ENCODE data around the gene CRYBG3. TPM values are rescaled to one million over a fixed set of nuclear protein-coding genes. Genes with fewer than 3 reads are reported as not detected.
"Not testable (repeated sequence)": the region's sequence is repeated elsewhere in the genome, so short reads cannot be mapped to it uniquely, and the experiment has no call there.

The CRYBG3 gene
- total and polyA plus RNA-seq, 2 donors from 2014 or later = 3.1 to 20.7 TPM

GRCh38 chr3:97829198-97829597 lies 7.4 kb downstream of the CRYBG3 start:
- DNase-seq (no peak), FAIRE-seq (no peak)
- Histone ChIP-seq H3K9me3 (ENCODE audit: control insufficient read depth in 2 of 3, insufficient read depth in 1 of 3, low read length in 3 of 3) (no peaks in the 10 kb centered on the region), H3K9ac (ENCODE audit: low read length in 3 of 3) (no peak overlapping the region), H3K27me3 (ENCODE audit: control insufficient read depth, insufficient read depth, low read length) (no peaks in the 10 kb centered on the region), H3K36me3 (ENCODE audit: control insufficient read depth in 2 of 3, insufficient read depth in 3 of 3, low read length in 3 of 3) (no peaks in the 10 kb centered on the region), H3K4me1 (ENCODE audit: control insufficient read depth in 2 of 3, insufficient read depth in 2 of 3, low read depth in 1 of 3, low read length in 3 of 3) (no peaks in the 10 kb centered on the region), H3K4me3 (ENCODE audit: low read length in 3 of 3) (no peak overlapping the region), H3K27ac (ENCODE audit: low read depth in 2 of 2, low read length in 2 of 2) (no peak overlapping the region)
- TF ChIP-seq CTCF (IDR thresholded peaks at IDR 0.05; ENCODE audit: borderline replicate concordance, extremely low read depth, insufficient read depth) = no peak
- intact Hi-C loops (cut with DNase I) = no loop called here

GRCh38 chr3:97830638-97831037 lies 8.8 kb downstream of the CRYBG3 start:
- Histone ChIP-seq H3K27ac (ENCODE audit: low read depth in 2 of 2, low read length in 2 of 2) (no peak overlapping the region), H3K36me3 (ENCODE audit: control insufficient read depth in 2 of 3, insufficient read depth in 3 of 3, low read length in 3 of 3) (no peaks in the 10 kb centered on the region), H3K27me3 (ENCODE audit: control insufficient read depth, insufficient read depth, low read length) (no peaks in the 10 kb centered on the region), H3K9ac (ENCODE audit: low read length in 3 of 3) (no peak overlapping the region), H3K9me3 (ENCODE audit: control insufficient read depth in 2 of 3, insufficient read depth in 1 of 3, low read length in 3 of 3) (no peaks in the 10 kb centered on the region), H3K4me1 (ENCODE audit: control insufficient read depth in 2 of 3, insufficient read depth in 2 of 3, low read depth in 1 of 3, low read length in 3 of 3) (no peaks in the 10 kb centered on the region), H3K4me3 (ENCODE audit: low read length in 3 of 3) (no peak overlapping the region)
- no peak for TF ChIP-seq CTCF (IDR thresholded peaks at IDR 0.05; ENCODE audit: borderline replicate concordance, extremely low read depth, insufficient read depth)
- FAIRE-seq (no peak), DNase-seq (no peak)
- intact Hi-C loops (cut with DNase I) = no loop called here

- Histone ChIP-seq H3K9me3 (ENCODE audit: control insufficient read depth in 2 of 3, insufficient read depth in 1 of 3, low read length in 3 of 3) (no peaks in the 10 kb centered on the region), H3K36me3 (ENCODE audit: control insufficient read depth in 2 of 3, insufficient read depth in 3 of 3, low read length in 3 of 3) (no peaks in the 10 kb centered on the region), H3K27ac (ENCODE audit: low read depth in 2 of 2, low read length in 2 of 2) (no peak overlapping the region), H3K27me3 (ENCODE audit: control insufficient read depth, insufficient read depth, low read length) (no peaks in the 10 kb centered on the region), H3K4me3 (ENCODE audit: low read length in 3 of 3) (no peak overlapping the region), H3K4me1 (ENCODE audit: control insufficient read depth in 2 of 3, insufficient read depth in 2 of 3, low read depth in 1 of 3, low read length in 3 of 3) (no peaks in the 10 kb centered on the region), H3K9ac (ENCODE audit: low read length in 3 of 3) (no peak overlapping the region)
- intact Hi-C loops (cut with DNase I) = no loop called here
- DNase-seq (no peak), FAIRE-seq (no peak)
- TF ChIP-seq CTCF (IDR thresholded peaks at IDR 0.05; ENCODE audit: borderline replicate concordance, extremely low read depth, insufficient read depth) = no peak
Observed at GRCh38 chr3:97831140-97831539, 9.3 kb downstream of the CRYBG3 start.

GRCh38 chr3:97833184-97833583 lies 11.4 kb downstream of the CRYBG3 start:
- intact Hi-C loops (cut with DNase I); FAIRE-seq; H3K36me3 ChIP-seq (ENCODE audit: control insufficient read depth in 2 of 3, insufficient read depth in 3 of 3, low read length in 3 of 3); H3K9ac ChIP-seq (ENCODE audit: low read length in 3 of 3); H3K4me3 ChIP-seq (ENCODE audit: low read length in 3 of 3); DNase-seq; H3K9me3 ChIP-seq (ENCODE audit: control insufficient read depth in 2 of 3, insufficient read depth in 1 of 3, low read length in 3 of 3); H3K27ac ChIP-seq (ENCODE audit: low read depth in 2 of 2, low read length in 2 of 2); H3K4me1 ChIP-seq (ENCODE audit: control insufficient read depth in 2 of 3, insufficient read depth in 2 of 3, low read depth in 1 of 3, low read length in 3 of 3); H3K27me3 ChIP-seq (ENCODE audit: control insufficient read depth, insufficient read depth, low read length): not testable (repeated sequence)

All from kidney (tissue), 14 donors.